Hematopoietic multipotent progenitor cell treated with erythropoietin and hydrocortisone succinate and interleukin-3 and kit ligand, for 15 days (in vitro differentiated cells): Measurements from ENCODE around the gene ZFAND3.
A peak's percentile ranks its signal among the peaks of the same experiment; 100 is the strongest.

ENCODE experiments used
- DNase-seq: peaks from one replicate; pipeline ENCODE4 v3.0.0-alpha.2; 2015; ENCODE audit warnings: low spot score

The ZFAND3 gene

GRCh38 chr6:37798436-37799262, 20.9 kb upstream of the ZFAND3 start:
- DNase-seq = no peak

- DNase-seq = no peak
These were observed 20.3 kb upstream of the ZFAND3 start for GRCh38 chr6:37799263-37799644.

GRCh38 chr6:37800703-37801604, 18.6 kb upstream of the ZFAND3 start:
- no peak for DNase-seq

DNA sequence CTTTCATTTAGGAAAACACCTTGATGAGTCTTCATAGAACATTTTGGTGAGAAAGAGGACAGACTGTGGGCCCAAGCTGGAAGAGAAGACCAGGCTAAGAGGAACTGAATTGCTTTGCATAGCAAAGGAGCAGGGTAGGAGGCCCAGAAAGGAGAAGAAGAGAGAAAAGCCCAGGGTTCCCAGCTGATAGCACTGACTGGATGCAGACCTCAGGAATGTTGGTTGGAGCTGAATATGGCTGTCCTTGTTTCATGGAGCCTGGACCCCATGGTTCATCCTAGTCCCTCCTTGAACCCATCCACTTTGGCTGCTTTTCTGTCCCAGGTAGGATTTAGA, 18.0 kb upstream of the ZFAND3 start:
- DNase-seq = no peak

DNA sequence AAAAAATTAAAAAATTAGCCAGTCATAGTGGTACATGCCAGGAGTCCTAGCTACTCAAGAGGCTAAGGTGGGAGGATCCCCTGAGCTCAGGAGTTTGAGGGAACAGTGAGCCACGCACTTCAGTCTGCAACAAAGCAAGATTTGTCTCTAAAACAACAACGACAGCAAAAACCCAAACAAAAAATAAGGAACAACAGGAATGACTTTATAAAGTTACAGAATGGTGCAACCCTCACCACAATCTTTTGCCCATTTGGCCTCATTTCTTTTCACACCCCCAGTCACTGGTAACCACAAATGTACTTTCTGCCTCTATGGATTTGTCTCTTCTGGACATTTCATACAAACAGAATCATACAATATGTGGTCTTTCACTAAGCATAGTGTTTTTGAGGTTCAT, 16.7 kb upstream of the ZFAND3 start:
- no peak for DNase-seq

- DNase-seq = no peak
These were observed 14.9 kb upstream of the ZFAND3 start for GRCh38 chr6:37804586-37804985.

DNA sequence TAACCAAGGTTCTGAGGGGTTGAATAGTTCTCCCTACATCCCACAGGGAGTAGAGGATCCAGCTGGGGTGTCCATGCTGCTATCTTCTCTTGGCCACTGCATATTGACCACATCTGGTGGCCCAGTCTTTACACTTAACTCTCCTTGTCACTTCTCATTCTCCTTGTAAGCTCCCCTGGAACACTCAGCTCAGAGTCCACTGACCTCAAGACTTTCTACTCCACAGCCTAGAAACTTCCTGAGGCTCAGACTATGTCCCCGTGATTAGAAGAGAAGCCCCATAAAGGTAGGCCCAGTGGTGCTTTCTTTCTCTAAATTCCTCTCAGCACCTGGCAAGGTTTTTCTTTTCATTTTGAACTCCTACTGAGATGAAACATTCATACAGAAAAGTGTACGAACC, 13.3 kb upstream of the ZFAND3 start:
- no peak for DNase-seq

- no peak for DNase-seq
These were observed 11.9 kb upstream of the ZFAND3 start for GRCh38 chr6:37807656-37808055.

DNA sequence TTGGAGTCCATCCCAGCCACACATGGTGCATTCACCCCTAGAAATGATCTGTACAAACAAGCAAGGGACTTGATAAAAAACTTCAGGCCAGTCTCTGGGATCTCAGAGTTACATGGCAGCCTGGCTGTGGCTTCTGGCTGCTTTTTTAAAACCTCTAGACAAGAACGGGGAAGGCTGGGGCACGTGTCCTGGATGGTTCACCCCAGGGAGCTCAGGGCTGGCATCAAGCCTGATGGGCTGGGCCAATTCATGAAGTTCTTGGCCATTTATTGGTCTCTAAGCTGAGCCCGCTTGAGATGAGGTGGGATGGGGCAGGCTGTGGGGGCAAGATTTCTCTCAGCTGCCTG, 10.4 kb upstream of the ZFAND3 start:
- DNase-seq = no peak

GRCh38 chr6:37812841-37813240, 6.7 kb upstream of the ZFAND3 start:
- DNase-seq = no peak

DNA sequence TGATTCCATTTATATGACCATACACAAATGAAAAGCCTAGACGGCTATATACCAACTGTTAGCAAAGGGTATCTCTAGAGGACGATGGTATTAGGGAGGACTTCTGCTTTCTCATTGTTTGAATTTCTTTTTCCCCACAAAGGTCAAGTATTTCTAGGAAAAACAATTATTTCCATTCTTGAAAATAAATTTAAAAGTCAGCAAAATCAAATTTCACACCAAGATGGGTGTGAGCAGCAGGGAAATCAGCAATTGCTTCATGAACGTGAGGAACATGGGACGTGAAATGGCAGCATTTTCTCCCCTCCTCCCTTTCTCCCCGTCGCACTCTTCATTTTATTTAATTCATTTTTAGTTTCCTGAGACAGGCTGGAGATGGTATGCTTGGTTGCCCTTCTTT, 5.2 kb upstream of the ZFAND3 start:
- DNase-seq = no peak

DNA sequence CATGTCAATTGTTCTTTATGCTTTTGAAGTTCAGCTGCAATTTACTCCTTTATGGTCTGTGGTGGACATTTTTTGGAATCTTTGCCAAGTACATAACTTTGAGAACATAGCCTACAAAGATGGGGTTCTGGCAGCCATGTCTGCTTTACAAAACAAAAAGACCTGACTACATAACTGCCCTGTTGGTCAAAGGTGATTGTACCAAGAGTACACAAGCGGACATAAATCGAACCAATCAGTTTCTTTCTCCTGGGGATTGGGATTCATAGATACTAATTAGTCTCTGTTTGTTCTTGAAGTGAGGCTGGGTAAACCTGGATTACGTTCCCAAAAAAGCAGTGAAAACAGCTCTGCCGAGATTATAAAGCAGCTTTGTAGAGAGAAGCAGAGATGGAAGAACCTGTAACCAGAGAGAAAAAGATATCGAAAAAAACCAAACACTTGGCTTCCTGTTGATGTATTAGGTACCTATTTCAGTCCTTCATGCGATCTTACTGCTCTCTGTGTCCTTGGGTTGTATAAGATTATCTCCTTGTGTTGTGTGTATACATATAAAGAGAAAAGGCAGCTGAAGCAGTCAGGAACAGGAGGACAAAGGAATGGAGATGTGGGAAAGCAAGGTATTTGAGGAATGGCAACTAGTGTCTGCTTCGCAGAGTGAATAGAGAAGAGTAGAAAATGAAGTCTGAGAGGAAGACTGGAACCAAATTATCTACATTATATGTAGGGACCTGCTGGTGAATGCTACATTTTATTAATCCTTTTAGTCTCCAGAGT, 2.7 kb upstream of the ZFAND3 start:
- DNase-seq = no peak

GRCh38 chr6:37818536-37819176, 871 bp upstream of the ZFAND3 start:
- peak; percentile 94 for DNase-seq

GRCh38 chr6:37819802-37820717, 533 bp downstream of the ZFAND3 start:
- DNase-seq = peak; percentile 44

DNA sequence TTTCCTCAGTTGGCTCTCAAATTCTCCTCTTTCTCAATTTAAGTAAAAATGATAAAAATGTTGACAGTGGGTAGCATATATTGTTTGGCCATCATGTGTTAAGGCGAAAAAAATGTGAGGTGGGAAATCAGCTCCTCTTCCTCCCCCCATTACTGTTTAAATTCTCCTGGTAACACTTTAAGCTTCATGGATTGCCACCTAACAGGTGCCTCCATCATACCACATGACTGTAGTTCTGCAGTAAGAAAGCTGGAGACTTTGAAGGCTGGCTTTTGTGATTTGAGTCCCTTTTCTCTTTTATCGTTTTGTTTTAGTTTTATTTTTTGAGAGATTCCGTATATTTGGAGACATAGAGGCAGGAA, 1.2 kb downstream of the ZFAND3 start:
- no peak for DNase-seq

DNA sequence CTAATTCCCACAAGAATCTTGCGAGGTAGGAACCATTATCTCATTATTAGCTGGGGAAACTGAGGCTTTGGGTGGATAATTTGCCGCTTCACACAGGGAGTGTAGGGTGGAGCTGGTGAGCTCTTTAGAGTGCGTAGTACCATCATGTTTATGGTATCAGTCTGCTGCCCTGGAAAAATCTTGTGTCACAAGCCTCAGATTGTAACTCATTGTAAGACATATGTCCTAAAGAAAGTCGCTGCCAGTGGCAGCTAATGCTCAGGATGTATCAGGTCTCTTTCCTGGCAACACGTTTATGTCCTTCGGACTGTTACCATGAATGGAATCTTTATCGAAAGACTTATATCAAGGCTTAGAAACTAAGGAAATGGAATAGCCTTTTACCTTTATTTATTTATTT, 1.9 kb downstream of the ZFAND3 start:
- DNase-seq = no peak

GRCh38 chr6:37822851-37823682, 3.5 kb downstream of the ZFAND3 start:
- peak; percentile 76 for DNase-seq

DNA sequence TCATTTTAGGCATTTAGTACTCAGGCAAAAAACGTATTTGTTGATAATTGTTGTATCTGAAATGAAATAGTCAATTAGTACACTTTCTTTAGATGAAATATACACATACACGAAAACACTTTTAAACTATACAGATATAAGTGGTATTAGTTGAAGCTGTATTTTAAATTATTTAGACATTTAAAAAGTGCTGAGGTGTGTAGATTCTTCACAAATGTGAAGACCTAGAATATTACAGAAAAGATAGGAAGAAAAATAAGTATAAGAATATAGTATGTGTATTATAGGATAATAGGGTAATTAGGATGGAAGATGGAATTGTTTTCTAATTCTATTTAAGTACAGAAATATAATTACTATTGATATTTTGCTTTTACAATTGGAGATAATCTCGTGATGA, 4.6 kb downstream of the ZFAND3 start:
- no peak for DNase-seq

DNA sequence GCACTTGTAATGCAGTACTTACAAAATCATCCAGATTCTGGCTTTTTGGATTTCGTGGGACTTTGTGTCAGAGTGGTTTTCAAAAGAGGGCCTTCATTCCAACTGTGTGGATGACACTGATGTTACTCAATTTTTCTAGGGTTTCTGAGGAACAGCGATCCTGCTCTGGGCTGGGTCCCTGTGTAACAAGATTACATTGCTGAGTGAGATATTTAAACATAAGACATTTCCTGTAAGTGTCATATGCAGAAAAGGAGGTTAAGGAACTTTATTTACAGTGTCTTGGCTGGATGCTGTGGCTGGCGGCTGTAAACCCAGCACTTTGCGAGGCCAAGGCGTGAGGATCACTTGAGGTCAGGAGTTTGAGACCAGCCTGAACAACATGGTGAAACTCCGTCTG, 6.7 kb downstream of the ZFAND3 start:
- no peak for DNase-seq

- no peak for DNase-seq
These were observed 7.5 kb downstream of the ZFAND3 start for GRCh38 chr6:37826993-37827392.
